Prostate gland (tissue), 2 donors: ENCODE measurements around the gene SARNP. TPM values are rescaled to one million over a fixed set of nuclear protein-coding genes. Genes with fewer than 3 reads are reported as not detected.
A peak's percentile ranks its signal among the peaks of the same experiment; 100 is the strongest.

Experiments used
- DNase-seq: peaks from one replicate; pipeline ENCODE4 v3.0.0-alpha.2; 2019; ENCODE audit warnings: low spot score
- H3K27ac ChIP-seq, 2 donors: fragments of 200-600 bp; sonication (generic); 2 replicates each; pipeline ENCODE4 v1.5.1; 2017 to 2019
- H3K27me3 ChIP-seq: fragments of 200-600 bp; sonication (generic); replicated peaks from 2 replicates; pipeline ENCODE4 v1.5.1; 2019; ENCODE audit not compliant: insufficient read depth
- H3K36me3 ChIP-seq, 2 donors: fragments of 200-600 bp; sonication (generic); 1 replicate in 1 of 2; 2 replicates in 1 of 2; pipeline versions ENCODE4 v1.5.1 to v1.8.1; 2017 to 2019
- H3K4me1 ChIP-seq: fragments of 200-600 bp; sonication (generic); replicated peaks from 2 replicates; pipeline ENCODE4 v1.5.1; 2019
- H3K4me3 ChIP-seq, 2 donors: fragments of 200-600 bp; sonication (generic); 2 replicates each; pipeline ENCODE4 v1.5.1; 2017 to 2019
- H3K9me3 ChIP-seq: fragments of 200-600 bp; sonication (generic); 2 replicates; pipeline ENCODE4 v1.5.1; 2017
- CTCF ChIP-seq, 4 experiments: fragments of 200-600 bp in 2 of 4; fragments of 450-650 bp in 2 of 4; sonication (generic) in 2 of 4; IDR thresholded peaks; 1 replicate in 3 of 4; 2 replicates in 1 of 4; pipeline ENCODE4 v1.5.1; 2016 to 2019; ENCODE audit warnings: antibody characterized with exemption in 4 of 4, mild to moderate bottlenecking in 2 of 4, moderate library complexity in 2 of 4
- POLR2A ChIP-seq: fragments of 450-650 bp; IDR thresholded peaks from one replicate; pipeline ENCODE4 v1.6.1; 2016; ENCODE audit warnings: antibody characterized with exemption, mild to moderate bottlenecking
- POLR2AphosphoS5 ChIP-seq: sonication (generic); formaldehyde crosslinking; IDR thresholded peaks from one replicate; pipeline ENCODE4 v1.6.1; 2017; ENCODE audit warnings: antibody characterized with exemption
- WGBS: methylation state at CpG from one replicate; pipeline ENCODE4 v1.1.5; 2018; 5-methylcytosine and 5-hydroxymethylcytosine counted together
- intact Hi-C: fragments of 100-400 bp; cut with DNase I; formaldehyde crosslinking; loops from one replicate; pipeline ENCODE4 v1.14.2; 2022
- total RNA-seq, 2 donors: library from RNA; depleted of rRNA; stranded (reverse); fragments of >200 nt; gene quantifications; one replicate each; pipeline ENCODE4 v1.1.0, GENCODE V29; 2016

SARNP gene
- total RNA-seq, 2 donors from 2014 or later = 65.9 to 75.9 TPM

GRCh38 chr12:55722948-55723347 is 94.6 kb downstream of the SARNP start:
- Histone ChIP-seq H3K27me3 (no peaks in the 10 kb centered on the region), H3K4me1 (peaks cover 9% of the 10 kb centered on the region), H3K36me3 (no peaks in the 10 kb centered on the region), H3K4me3 (no peak overlapping the region), H3K9me3 (no peaks in the 10 kb centered on the region), H3K27ac (no peak overlapping the region)
- intact Hi-C loops = no loop called here
- WGBS = 71% methylated on average over 8 of the region's 8 CpGs
- TF ChIP-seq POLR2AphosphoS5 (no peak), POLR2A (no peak)
- DNase-seq = no peak

GRCh38 chr12:55721601-55722213 is 95.8 kb downstream of the SARNP start:
- TF ChIP-seq POLR2A = no peak
- TF ChIP-seq CTCF (IDR thresholded peaks at IDR 0.05) = no peak
- no peak for TF ChIP-seq POLR2AphosphoS5
- 68% methylated on average over 14 of the region's 14 CpGs for WGBS
- Histone ChIP-seq H3K36me3 (no peaks in the 10 kb centered on the region), H3K4me1 (peaks cover 9% of the 10 kb centered on the region), H3K27me3 (no peaks in the 10 kb centered on the region), H3K4me3 (no peak overlapping the region), H3K9me3 (no peaks in the 10 kb centered on the region), H3K27ac (peak overlapping the region; percentile 37 to 44)
- intact Hi-C loops = loop anchor here (1.0 kb wide), 1 partner anchor 41 kb away; no protein-coding TSS in a partner anchor
- DNase-seq = no peak

- no peaks in the 10 kb centered on the region for H3K27me3 ChIP-seq
- H3K4me3 ChIP-seq = no peak overlapping the region
- H3K27ac ChIP-seq = peak overlapping the region; percentile 37 to 44
- TF ChIP-seq CTCF (IDR thresholded peaks at IDR 0.05) = peak in 3 of 4 experiments; percentile 49 to 70 (median 61)
- no peak for TF ChIP-seq POLR2A
- TF ChIP-seq POLR2AphosphoS5 = peak; percentile 34
- no peaks in the 10 kb centered on the region for H3K36me3 ChIP-seq
- WGBS = 14% methylated on average over 7 of the region's 9 CpGs
- peak; percentile 59 for DNase-seq
- H3K4me1 ChIP-seq = peaks cover 7% of the 10 kb centered on the region
- intact Hi-C loops = loop anchor here (1.0 kb wide), 1 partner anchor 41 kb away; no protein-coding TSS in a partner anchor
- H3K9me3 ChIP-seq = no peaks in the 10 kb centered on the region
Measured at GRCh38 chr12:55720894-55721444, 96.6 kb downstream of the SARNP start.

GRCh38 chr12:55720071-55720564 is 97.4 kb downstream of the SARNP start, which contains the start of gene RDH5:
TSS of gene RDH5 (plus strand) at chr12:55720393. CDS start at chr12:55721185, 792 bp downstream.
- no peaks in the 10 kb centered on the region for H3K27me3 ChIP-seq
- H3K27ac ChIP-seq = peak within 1 kb of the TSS; percentile 40 to 44
- TF ChIP-seq CTCF (IDR thresholded peaks at IDR 0.05) (no peak), POLR2A (no peak)
- no peak within 1 kb of the TSS for H3K4me3 ChIP-seq
- WGBS = 31% methylated on average over 6 of the region's 6 CpGs
- no peaks in the 10 kb centered on the region for H3K36me3 ChIP-seq
- peaks cover 12% of the 10 kb centered on the region for H3K4me1 ChIP-seq
- no peak for DNase-seq
- intact Hi-C loops = no loop called here
- no peaks in the 10 kb centered on the region for H3K9me3 ChIP-seq

- peaks cover 12% of the 10 kb centered on the region for H3K4me1 ChIP-seq
Measured at GRCh38 chr12:55719371-55719770, 98.2 kb downstream of the SARNP start.

More at GRCh38 chr12:55719371-55719770, 98.2 kb downstream of the SARNP start:
- no peaks in the 10 kb centered on the region for H3K9me3 ChIP-seq
- H3K27ac ChIP-seq = peak overlapping the region; percentile 28 to 40
- 77% methylated on average over 7 of the region's 7 CpGs for WGBS
- TF ChIP-seq POLR2AphosphoS5 = no peak
- H3K36me3 ChIP-seq = no peaks in the 10 kb centered on the region
- intact Hi-C loops = no loop called here
- no peak for DNase-seq
- no peak overlapping the region for H3K4me3 ChIP-seq
- no peaks in the 10 kb centered on the region for H3K27me3 ChIP-seq
